Upper lobe of left lung (tissue), 4 donors: Measurements from ENCODE around the gene SPRTN.

Experiments used
- EP300 ChIP-seq, 4 donors: sonication (generic); formaldehyde crosslinking; IDR thresholded peaks; one replicate each; pipeline ENCODE4 v1.5.1; 2017; ENCODE audit warnings: antibody characterized with exemption in 4 of 4, control low read depth in 2 of 4
- POLR2A ChIP-seq, 4 donors: fragments of 450-650 bp; IDR thresholded peaks; one replicate each; pipeline ENCODE4 v1.5.1; 2016 to 2017; ENCODE audit warnings: antibody characterized with exemption in 4 of 4, mild to moderate bottlenecking in 2 of 4
- POLR2AphosphoS5 ChIP-seq, 2 donors: sonication (generic); formaldehyde crosslinking; IDR thresholded peaks; one replicate each; pipeline ENCODE4 v1.5.1; 2017; ENCODE audit warnings: antibody characterized with exemption in 2 of 2
- TF ChIP-seq, protein P1 (sequence below), 6 experiments: fragments of 450-650 bp in 4 of 6; fragments of 200-600 bp in 2 of 6; sonication (generic) in 2 of 6; IDR thresholded peaks; one replicate each; pipeline ENCODE4 v1.5.1; 2016 to 2019; ENCODE audit warnings: antibody characterized with exemption in 6 of 6

DNA sequence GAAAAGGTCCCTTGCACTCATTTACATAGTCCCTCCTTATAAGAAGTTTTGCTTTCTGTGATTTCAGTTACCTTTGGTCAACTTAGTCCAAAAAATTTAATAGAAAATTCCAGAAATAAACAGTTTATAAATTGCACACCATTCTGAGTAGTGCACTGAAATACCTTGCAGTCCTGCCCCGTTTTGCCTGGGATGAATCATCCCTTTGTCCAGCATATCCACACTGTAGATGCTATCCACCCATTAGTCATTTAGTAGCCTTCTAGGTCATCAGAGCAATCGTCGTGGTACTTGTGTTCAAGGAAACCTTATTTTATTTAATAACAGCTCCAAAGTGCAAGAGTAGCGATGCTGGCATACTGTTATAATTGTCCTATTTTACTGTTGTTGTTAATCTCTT, 38.0 kb downstream of the SPRTN start:
- TF ChIP-seq, protein P1, sequence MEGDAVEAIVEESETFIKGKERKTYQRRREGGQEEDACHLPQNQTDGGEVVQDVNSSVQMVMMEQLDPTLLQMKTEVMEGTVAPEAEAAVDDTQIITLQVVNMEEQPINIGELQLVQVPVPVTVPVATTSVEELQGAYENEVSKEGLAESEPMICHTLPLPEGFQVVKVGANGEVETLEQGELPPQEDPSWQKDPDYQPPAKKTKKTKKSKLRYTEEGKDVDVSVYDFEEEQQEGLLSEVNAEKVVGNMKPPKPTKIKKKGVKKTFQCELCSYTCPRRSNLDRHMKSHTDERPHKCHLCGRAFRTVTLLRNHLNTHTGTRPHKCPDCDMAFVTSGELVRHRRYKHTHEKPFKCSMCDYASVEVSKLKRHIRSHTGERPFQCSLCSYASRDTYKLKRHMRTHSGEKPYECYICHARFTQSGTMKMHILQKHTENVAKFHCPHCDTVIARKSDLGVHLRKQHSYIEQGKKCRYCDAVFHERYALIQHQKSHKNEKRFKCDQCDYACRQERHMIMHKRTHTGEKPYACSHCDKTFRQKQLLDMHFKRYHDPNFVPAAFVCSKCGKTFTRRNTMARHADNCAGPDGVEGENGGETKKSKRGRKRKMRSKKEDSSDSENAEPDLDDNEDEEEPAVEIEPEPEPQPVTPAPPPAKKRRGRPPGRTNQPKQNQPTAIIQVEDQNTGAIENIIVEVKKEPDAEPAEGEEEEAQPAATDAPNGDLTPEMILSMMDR (IDR thresholded peaks at IDR 0.05): no peak
- TF ChIP-seq EP300 (IDR thresholded peaks at IDR 0.05) (no peak), POLR2AphosphoS5 (IDR thresholded peaks at IDR 0.05) (no peak), POLR2A (IDR thresholded peaks at IDR 0.05) (no peak)
